GM19468 (cell line): ENCODE data around the gene PLBD2.
A peak's percentile ranks its signal among the peaks of the same experiment; 100 is the strongest.
"Not testable (repeated sequence)": the region's sequence is repeated elsewhere in the genome, so short reads cannot be mapped to it uniquely, and the experiment has no call there.

Experiments used
- ATAC-seq: cut with Tn5 transposase; IDR thresholded peaks from one replicate; pipeline ENCODE4 v1.9.1; 2021; ENCODE audit warnings: mild to moderate bottlenecking, moderate library complexity, moderate number of reproducible peaks; ENCODE audit not compliant: unreplicated experiment; ENCODE audit errors: extremely low read depth

The PLBD2 gene

DNA sequence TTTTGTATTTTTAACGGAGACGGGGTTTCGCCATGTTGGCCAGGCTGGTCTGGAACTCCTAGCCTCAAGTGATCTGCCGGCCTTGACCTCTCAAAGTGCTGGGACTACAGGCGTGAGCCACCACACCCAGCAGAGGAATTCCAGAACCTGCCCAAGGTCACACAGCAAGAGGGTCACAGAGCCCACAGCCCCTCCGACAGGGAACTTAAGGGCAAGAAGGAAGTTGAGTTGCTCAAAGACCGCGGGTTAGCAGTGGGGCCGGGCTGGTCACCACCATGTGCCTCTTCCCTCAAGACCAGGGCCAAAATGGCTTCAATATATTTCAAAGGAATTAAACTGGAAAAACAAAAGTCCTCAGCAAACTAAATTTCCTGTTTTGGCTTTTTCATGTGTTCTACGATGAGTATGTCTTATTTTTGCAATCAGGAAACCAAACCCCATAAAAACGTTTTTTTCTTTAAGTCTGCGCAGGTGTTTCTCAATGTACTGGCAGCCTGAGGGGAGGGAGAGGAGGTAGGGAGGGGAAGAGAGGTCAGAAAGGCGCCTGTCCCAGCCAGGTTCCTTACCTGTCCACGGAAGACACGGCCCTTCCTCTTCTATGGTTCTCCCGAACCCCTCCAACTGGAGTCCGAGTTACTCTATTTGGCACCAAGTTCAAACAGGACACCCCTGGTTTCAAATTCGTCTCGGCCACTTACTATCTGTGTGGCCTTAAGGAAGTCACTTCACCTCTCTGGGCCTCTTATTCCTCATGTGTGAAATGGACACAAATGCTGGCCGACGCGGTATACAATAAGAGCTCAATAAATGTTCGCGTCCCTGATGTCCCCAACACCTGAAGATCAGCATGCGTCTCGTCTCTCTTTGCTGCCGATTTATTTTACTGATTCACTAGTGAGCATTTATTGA lies 24.3 kb upstream of the PLBD2 start:
- no peak for ATAC-seq

DNA sequence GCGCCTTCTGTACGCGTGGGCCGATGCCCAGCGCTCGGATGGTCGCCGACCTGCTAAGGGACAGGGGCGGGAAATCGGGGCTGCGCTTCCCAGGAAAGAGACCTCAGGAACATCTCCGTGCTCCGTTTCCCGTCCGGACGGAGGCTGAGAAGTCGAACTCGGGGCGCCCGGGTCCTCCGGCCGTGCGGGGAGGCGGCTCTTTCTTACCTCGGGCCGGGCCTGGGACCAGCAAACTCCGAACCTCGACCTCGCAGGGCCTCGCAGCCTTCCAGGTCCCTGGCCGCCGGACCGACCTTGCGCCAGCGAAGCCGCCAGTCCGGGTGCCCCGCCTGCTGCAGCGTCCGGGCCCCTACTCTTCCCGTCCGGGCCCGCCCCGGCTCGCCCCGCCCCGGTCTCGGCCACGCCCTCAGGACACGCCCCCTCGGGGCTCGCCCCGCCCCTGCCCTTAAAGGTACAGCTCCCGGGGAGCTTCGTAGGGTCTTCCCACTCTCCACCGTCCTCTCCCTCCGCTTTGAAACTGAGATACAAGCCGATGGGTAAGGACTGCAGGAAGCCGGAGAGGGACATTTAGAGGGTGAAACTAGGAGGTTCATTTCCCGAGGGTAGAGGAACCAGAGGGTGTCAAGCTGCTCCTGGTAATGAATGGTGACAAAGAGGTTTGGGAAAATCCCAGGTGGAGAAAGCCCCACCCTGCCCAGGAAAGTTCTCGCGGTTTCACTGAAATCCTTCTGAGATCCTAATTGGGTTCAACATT lies 23.4 kb upstream of the PLBD2 start, which contains the start of gene SLC8B1:
Gene SLC8B1, minus strand, starts transcription at position 324 of the 754 bp plus-strand sequence. CDS start 2,231 bp downstream, outside the sequence.
- ATAC-seq, result peak; percentile 70

DNA sequence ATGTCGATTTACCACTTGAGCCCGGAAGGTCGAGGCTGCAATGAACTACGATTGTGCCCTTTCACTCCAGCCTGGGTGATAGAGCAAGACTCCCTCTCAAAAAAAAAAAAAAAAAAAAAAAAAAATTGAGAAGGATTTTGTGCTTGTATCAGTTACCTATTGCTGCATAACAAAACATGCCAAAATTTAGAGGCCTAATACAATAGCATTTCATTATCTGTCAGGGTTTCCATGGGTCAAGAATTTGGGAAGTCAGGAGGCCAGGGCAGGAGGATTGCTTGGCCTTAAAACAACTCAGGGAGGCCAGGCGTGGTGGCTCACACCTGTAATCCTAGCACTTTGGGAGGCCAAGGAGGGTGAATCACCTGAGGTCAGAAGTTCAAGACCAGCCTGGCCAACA lies 18.8 kb upstream of the PLBD2 start:
- no peak for ATAC-seq

DNA sequence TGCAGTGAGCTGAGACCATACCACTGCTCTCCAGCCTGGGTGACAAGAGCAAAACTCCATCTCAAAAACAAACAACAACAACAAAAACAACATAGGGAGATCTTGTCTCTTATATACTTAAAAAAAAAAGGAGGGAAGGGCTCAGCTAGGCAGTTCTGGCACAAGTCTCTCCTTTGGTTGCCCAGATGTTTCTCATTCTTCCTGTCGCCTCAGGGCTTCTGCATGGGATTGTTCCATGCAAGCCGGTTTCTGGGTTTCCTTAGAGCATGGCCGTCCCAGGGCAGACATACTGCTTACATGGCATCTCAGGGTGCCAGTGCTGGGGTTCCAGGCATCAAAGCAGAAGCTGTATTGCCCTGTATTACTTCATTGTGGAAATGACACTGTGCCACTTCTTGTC lies 18.3 kb upstream of the PLBD2 start:
- ATAC-seq, result no peak

DNA sequence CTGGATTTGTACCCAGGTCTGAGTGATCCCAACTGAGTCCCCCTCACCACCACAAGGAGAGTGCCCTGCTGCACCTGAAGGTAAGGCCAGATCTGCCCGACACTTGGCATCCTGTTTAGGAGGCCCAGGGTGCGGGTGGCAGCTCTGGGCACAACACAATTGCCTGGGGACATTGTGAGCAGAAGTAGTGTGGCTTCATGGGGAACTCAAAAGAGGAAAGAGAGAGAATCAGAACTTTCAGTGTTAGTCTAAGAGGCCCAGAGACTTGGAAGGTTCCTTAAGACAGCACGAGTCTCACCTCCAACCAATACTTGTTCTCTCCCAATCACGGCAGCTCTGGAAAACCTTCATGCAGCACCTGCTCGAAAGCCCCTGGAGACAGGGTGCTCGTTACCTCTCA lies 16.9 kb upstream of the PLBD2 start:
- ATAC-seq, result no peak

DNA sequence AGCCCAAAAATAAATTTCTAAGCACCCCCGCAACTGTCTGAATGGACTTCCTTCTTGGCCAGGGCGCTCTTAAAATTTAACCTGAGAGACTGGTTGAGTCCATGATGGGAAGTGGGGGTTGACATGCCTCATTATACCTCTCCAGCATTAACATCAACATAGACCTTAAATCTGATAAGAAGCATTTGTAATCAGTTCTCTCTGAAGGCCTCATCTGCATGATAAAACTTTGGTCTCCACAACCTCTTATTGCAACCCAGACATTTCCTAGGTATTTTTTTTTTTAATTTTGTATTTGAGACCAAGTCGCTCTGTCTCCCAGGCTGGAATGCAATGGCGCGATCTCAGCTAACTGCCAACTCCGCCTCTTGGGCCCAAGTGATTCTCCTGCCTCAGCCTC lies 13.1 kb upstream of the PLBD2 start:
- ATAC-seq, result no peak

DNA sequence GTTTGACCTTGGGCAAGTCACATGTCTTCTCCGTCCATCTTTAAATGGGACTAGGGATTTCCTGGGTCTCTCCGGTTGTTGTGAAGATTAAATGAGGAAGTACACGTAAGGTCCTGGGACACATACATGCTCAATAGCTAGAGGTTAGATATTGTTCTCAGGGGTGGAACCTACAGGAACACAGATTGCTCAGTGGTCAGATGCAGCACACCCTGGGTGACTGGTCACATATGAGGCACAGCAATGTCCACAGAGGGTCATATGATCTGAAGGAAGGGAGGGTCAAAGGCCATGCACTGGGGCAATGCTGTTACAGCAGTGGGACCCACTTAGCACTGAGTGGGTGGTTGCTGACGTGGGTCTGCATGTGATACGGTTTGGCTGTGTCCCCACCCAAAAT lies 12.0 kb upstream of the PLBD2 start:
- ATAC-seq, result no peak

DNA sequence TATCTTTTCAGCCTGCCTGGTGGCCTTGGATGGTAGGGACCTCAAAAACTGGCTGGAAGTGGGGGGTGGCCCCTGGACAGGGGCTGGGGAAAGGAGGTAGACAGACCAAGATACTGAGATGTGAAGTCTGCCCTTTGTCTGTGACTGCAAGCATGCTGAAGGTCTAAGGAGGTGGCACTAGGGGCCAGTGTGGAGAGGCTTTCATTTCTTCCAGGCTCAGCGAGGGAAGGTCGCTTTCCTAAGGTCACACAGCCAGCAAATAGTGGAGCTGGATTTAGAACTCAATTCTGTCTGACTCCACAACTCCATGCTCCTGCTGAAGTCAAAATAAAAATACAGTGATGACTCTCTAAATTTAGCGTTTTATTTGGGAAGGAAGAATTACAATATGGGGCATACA lies 11.3 kb upstream of the PLBD2 start:
- no peak for ATAC-seq

DNA sequence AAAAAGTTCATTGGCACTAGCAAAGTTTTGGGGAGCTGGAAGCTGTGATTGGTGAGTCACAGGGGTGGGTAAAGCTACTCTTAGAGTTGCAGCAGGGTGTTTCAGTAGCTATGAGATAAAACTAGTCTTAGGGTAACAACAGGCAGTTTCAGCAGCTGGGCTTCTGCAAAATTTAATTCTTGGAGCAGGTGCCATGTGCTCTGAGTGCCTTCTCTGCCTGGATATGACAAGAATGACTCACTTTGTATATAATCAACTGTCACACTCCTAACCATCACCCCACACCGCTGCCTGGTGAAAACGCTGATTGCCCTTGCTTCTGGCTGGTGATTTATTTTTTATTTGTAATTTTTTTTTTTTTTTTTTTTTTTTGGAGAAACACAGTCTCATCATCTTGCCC lies 10.5 kb upstream of the PLBD2 start:
- ATAC-seq, result no peak

DNA sequence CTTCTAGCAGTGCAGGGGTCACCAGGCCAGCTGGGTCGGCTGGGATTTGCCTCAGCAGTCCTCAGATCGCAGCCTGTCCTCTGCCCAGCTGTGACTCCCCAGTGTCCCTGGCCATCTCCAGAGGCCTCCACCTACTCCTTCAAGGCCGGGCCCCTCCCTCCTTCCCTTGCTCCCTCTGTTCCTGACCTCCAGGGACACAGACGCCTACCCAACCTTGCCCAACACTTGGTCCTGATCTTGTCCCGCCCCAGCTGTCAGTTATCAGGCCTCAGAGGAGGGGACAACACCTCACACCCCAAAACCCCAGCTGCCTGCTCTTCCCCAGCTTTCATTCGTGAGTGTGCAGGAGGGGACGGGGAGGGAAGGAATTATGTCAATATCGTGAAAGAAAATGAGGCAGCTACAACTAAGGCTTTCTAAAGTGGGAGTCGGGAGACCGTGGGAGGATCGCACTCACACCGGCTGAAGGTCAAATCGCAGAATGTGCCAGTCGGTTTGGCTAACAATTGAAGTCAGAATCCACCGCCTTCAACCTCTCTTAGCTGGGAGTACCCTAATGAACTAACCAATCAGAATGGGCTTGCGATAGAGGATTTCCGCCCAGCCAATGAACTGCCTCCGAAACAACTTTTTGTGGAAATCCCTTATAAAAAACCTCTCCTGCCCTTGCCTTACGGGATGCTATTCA lies 9.4 kb upstream of the PLBD2 start:
- no peak for ATAC-seq

DNA sequence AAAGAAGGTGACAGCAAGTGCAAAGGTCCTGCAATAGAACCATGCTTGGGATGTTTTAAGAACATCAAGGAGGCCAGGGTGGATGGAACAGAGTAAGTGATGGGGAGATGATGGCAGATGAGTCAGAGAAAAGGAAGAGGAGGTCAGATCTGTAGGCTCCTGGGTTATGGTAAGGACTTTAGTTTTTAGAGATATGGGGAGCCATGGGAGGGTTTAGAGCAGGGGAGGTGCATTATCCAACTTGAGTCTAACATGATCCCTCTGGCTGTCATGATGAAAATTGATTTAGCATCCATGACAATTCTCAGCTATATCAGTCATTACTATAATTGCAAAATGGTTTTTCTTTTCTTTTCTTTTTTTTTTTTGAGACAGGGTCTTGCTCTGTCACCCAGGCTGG lies 7.3 kb upstream of the PLBD2 start:
- no peak for ATAC-seq

DNA sequence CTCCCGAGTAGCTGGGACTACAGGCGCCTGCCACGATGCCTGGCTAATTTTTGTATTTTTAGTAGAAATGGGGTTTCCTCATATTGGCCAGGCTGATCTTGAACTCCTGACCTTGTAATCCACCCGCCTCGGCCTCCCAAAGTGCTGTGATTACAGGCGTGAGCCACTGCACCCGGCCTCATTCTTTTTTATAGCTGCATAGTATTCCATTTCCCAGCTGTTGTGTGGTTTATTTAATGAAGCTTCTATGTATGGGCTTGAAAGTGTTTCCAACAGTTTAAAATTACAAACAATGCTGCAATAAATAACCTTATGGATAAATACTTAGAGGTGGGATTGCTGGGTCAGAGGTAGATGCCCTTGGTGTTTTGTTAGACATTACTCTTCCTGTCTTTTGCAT lies 4.2 kb upstream of the PLBD2 start:
- ATAC-seq, result not testable (repeated sequence)

DNA sequence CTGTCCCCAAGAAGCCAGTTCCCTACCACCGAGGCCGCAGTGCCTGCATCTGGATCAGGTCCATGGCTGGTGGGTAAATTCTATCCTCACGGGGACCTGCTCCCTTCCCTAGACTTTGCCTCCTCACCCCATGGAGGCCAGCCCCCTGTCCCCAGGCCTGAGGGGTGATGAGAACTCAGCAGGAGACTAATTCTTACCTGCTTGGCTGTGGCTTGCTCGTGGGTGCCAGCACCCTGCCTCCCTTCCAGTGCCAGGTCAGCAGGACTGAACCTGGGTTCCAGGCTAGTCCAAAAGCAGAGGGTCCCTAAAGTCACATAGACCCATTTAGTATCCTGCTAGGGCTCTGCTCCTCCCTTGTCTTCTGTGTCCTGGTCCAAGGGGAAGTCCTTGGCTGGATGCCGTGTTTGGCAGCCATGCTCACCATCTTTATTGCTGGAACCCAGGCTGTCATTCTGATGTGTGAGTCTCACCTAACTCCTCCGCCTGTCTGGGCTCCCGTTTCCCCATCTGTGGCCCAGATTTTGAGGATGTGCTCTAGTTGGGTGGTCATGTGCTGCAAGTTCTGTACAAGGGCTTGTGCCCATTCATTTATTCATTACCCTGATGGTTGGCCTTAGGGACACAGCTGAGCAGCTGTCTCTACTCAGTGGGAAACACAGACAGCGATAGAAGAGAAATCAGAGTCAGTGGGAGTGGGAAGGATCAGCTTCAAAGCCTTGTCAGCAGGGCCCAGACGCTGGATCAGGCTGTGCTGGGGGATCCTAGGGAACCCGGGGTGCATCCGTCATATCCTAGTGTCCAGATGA lies 949 bp downstream of the PLBD2 start:
- no peak for ATAC-seq

DNA sequence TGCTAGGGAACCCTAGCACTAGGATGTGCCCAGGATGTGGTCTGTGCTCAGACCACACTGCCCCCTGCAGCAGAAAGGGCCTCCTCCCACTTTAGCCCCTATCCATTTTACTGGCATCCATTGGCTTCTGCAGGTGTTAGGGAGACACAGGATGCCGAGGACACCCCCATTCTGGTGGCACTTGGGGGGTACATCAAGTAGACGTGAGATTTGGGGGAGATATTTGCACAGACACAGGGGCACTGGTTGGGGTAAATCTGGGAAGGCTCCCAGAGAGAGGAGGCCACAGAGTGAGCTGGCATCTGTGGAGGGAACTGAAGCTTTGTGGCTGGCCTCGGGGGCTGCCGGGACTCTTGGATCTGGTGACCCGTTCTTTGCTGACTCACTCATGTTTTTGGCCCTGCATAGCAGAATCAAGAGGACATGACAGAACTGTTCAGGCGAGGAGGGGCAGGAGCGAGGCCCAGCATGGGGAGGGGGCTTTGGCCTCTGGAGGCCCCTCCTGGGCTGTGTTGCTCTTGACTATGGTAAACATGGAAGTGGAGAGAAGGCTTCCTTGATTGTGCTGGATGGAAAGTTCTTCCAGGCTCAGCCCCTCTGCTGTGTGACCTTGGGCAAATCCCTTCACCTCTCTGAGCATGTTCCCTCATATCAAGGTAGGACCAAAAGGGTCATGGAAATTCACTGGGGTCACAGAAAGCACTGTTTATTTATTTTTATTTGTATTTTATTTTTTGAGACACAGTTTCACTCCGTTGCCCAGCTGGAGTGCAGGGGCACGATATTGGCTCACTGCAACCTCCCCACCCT lies 1.8 kb downstream of the PLBD2 start:
- no peak for ATAC-seq

DNA sequence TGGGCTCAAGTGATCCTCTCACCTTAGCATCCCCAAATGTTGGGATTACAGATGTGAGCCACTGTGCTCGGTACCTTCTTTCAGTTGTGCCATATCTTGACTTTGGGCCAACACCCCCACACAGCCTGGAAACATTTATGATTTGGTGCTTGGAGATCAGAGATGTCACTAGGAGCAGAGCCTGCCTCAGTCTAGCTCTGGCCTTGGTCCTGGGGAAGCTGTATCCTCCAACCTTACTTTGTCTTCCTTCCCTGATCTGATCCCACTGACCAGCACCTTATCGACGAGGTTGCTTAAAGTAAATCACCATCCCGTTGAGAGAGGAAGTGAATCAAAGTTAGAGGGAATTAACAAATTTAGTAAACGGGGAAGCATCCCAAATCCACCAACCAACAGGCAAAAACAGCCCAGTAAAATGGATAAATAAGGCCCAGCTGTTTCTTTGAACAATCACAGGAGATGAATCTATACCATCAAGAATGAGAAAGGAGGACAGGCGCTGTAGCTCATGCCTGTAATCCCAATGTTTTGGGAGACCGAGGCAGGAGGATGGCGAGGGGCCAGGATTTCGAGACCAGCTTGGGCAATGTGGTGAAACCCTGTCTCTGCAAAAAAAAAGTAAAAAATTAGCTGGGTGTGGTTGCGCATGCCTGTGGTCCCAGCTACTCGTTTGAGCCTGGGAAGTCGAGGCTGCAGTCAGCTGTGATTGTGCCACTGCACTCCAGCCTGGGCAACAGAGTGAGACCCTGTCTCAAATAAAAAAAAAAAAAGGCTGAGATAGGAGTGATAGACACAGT lies 3.4 kb downstream of the PLBD2 start:
- ATAC-seq, result no peak

DNA sequence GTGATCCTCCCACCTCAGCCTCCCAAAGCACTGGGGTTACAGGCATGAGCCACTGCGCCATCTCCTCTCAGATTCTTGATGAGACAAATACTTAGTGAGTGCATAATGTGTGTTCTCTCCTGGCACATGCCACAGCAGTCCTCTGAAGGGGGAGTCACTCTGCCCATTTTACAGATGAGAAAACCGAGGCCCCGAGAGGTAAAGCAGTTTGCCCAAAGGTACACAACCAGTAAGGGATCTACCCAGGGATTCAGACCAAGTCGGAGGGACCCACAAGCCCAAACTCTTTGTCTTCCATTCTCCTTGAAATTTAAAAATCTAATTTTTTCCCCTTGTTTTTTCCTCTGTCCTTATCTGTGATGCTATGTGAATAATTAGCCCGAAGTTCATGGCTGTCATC lies 6.3 kb downstream of the PLBD2 start:
- no peak for ATAC-seq

DNA sequence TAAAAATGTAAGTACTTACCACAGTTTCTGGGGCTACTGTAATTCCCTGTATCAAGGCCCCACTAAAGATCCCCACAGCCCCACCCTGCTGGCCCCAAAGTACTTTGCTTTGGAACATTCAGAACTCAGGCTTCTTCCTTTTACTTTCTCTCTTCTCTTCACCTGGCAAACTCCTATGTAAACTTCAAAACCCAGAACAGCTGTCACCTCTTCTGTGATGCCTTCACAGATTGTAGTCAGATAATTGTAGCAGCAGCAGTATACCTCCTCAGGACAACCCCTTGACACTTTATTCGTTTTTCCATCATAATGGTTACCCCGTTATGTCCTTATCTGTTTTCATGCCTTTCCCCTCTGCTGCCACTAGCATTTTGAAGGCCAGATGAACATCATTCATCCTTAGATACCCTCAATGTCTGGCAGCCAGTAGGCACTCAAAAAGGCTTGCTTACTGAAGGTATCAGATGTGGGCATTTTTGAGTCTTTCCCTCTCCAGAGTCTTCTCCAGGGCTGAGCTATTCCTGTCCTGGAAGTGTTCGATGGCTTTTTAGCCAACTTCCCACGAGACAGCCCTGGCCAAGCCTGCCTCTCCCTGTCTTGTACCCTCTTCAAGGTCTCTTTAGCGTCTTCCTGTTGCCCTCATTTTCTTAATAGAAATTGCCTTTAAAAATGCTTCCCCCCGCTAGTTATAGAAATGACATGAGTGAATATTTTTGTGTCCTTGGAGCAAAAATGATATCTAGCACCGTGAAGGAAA lies 7.4 kb downstream of the PLBD2 start:
- ATAC-seq, result no peak

DNA sequence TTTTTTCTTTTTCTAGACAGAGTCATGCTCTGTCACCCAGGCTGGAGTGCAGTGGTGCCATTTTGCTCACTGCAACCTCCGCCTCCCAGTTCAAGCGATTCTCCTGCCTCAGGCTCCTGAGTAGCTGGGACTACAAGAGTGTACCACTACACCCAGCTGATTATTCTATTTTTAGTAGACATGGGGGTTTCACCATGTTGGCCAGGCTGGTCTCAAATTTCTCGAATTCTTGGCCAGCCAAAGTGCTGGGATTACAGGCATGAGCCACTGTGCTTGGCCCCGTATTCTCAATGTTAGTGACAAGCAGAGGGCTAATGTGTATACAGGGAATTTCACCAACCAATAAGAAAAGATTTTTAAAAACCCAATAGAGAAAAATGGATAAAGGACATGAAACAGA lies 8.4 kb downstream of the PLBD2 start:
- ATAC-seq, result no peak
